HG03460 (cell line): ENCODE data around the gene LMNTD2.

ENCODE experiments used
- ATAC-seq: cut with Tn5 transposase; IDR thresholded peaks from one replicate; pipeline ENCODE4 v1.9.1; 2021; ENCODE audit not compliant: unreplicated experiment

Gene LMNTD2

GRCh38 chr11:560305-561147, at the start of gene LMNTD2, which contains the start of gene RASSF7:
Gene LMNTD2, minus strand, starts transcription at chr11:560738. Its CDS starts 22 bp downstream, at chr11:560716.
Gene RASSF7, plus strand, starts transcription at chr11:560970. Its CDS starts 799 bp downstream, at chr11:561769.
- ATAC-seq, result peak; percentile 56

- no peak for ATAC-seq
Observed at GRCh38 chr11:609341-609811, 48.8 kb upstream of the LMNTD2 start.

- no peak for ATAC-seq
Observed at GRCh38 chr11:608791-609251, 48.3 kb upstream of the LMNTD2 start.

GRCh38 chr11:607971-608659, 47.6 kb upstream of the LMNTD2 start:
- ATAC-seq, result no peak

GRCh38 chr11:607020-607780, 46.7 kb upstream of the LMNTD2 start:
- no peak for ATAC-seq

GRCh38 chr11:606245-606644, 45.7 kb upstream of the LMNTD2 start:
- no peak for ATAC-seq

GRCh38 chr11:605286-606129, 45.0 kb upstream of the LMNTD2 start:
- no peak for ATAC-seq

- no peak for ATAC-seq
Observed at GRCh38 chr11:603154-603553, 42.6 kb upstream of the LMNTD2 start.

- ATAC-seq, result no peak
Observed at GRCh38 chr11:601573-602245, 41.2 kb upstream of the LMNTD2 start.

GRCh38 chr11:598005-598680, 37.6 kb upstream of the LMNTD2 start:
- ATAC-seq, result no peak

- no peak for ATAC-seq
Observed at GRCh38 chr11:597166-597725, 36.7 kb upstream of the LMNTD2 start.

- ATAC-seq, result no peak
Observed at GRCh38 chr11:596374-596773, 35.8 kb upstream of the LMNTD2 start.

- ATAC-seq, result no peak
Observed at GRCh38 chr11:595400-595799, 34.9 kb upstream of the LMNTD2 start.

GRCh38 chr11:593347-593746, 32.8 kb upstream of the LMNTD2 start:
- no peak for ATAC-seq

- no peak for ATAC-seq
Observed at GRCh38 chr11:592918-593317, 32.4 kb upstream of the LMNTD2 start.

GRCh38 chr11:592501-592900, 32.0 kb upstream of the LMNTD2 start:
- no peak for ATAC-seq

- no peak for ATAC-seq
Observed at GRCh38 chr11:590997-591396, 30.5 kb upstream of the LMNTD2 start.

GRCh38 chr11:589798-590197, 29.3 kb upstream of the LMNTD2 start:
- ATAC-seq, result no peak

GRCh38 chr11:587978-588380, 27.4 kb upstream of the LMNTD2 start:
- ATAC-seq, result no peak
